A549 (cell line): Measurements from ENCODE around the gene NRAP. TPM values are rescaled to one million over a fixed set of nuclear protein-coding genes. Genes with fewer than 3 reads are reported as not detected.

ENCODE experiments used
- ATAC-seq, 2 experiments: fragments of 200-7000 bp in 1 of 2; fragments of >200 bp in 1 of 2; cut with Nextera tagmentation in 1 of 2; cut with Tn5 transposase in 1 of 2; 3 replicates each; pipeline versions ENCODE4 v1.8.0 to v1.9.1; 2018 to 2020; ENCODE audit warnings: mild to moderate bottlenecking in 1 of 2, moderate library complexity in 1 of 2
- CTCF ChIA-PET: fragments of 300-600 bp; sonication (Branson Sonifier 250); formaldehyde crosslinking; extraction: SDS; loops from one replicate; lab custom pipeline; 2021; ENCODE audit warnings: antibody characterized with exemption, inconsistent platforms; lab: Yijun Ruan, JAX
- POLR2A ChIA-PET: fragments of 350-600 bp; formaldehyde crosslinking; extraction: SDS; loops from one replicate; lab custom pipeline; 2021; ENCODE audit warnings: antibody characterized with exemption, inconsistent platforms; lab: Yijun Ruan, JAX
- DNase-seq, 2 experiments: peaks; one replicate each; pipeline versions ENCODE4 v3.0.0 to v3.0.0-alpha.2; 2011 to 2016; ENCODE audit warnings: low read depth in 1 of 2, low spot score in 1 of 2
- FAIRE-seq: peaks from 2 replicates; lab custom pipeline; 2011; peaks lifted over from hg19 to GRCh38; lab: Jason Lieb, UNC
- H3K27ac ChIP-seq, 2 experiments: fragments of >200 bp; sonication (Bioruptor Twin); formaldehyde crosslinking; 3 replicates each; pipeline ENCODE4 v1.5.1; 2016 to 2017
- H3K4me1 ChIP-seq: fragments of >200 bp; sonication (Bioruptor Twin); formaldehyde crosslinking; 3 replicates; pipeline ENCODE4 v1.6.1; 2016
- H3K4me2 ChIP-seq: fragments of >200 bp; sonication (Bioruptor Twin); formaldehyde crosslinking; 3 replicates; pipeline ENCODE4 v1.6.1; 2016
- H3K4me3 ChIP-seq: fragments of >200 bp; sonication (Bioruptor Twin); formaldehyde crosslinking; 3 replicates; pipeline ENCODE4 v1.5.1; 2016
- H3K9me3 ChIP-seq: fragments of >200 bp; sonication (Bioruptor Twin); formaldehyde crosslinking; 3 replicates; pipeline ENCODE4 v1.6.1; 2016
- BCL3 ChIP-seq: fragments of >200 bp; sonication (Bioruptor Twin); formaldehyde crosslinking; IDR thresholded peaks from 3 replicates; pipeline ENCODE4 v1.6.1; 2016
- BHLHE40 ChIP-seq: IDR thresholded peaks from 2 replicates; pipeline ENCODE4 v1.6.1; 2012; ENCODE audit warnings: low read depth, low read length, inconsistent platforms
- CBX8 ChIP-seq: fragments of 200-600 bp; sonication (generic); IDR thresholded peaks from 2 replicates; pipeline ENCODE4 v1.6.1; 2016
- CHD2 ChIP-seq: fragments of 150-350 bp; IDR thresholded peaks from 2 replicates; pipeline ENCODE4 v1.6.1; 2014; ENCODE audit warnings: low read length; ENCODE audit not compliant: partially characterized antibody
- CHD4 ChIP-seq: fragments of 200-600 bp; sonication (generic); IDR thresholded peaks from 2 replicates; pipeline ENCODE4 v1.6.1; 2016; ENCODE audit warnings: antibody characterized with exemption, mild to moderate bottlenecking, borderline replicate concordance
- E2F6 ChIP-seq: IDR thresholded peaks from 2 replicates; pipeline ENCODE4 v1.6.1; 2012; ENCODE audit warnings: low read depth, borderline replicate concordance
- EHMT2 ChIP-seq: fragments of 200-600 bp; sonication (generic); IDR thresholded peaks from 2 replicates; pipeline ENCODE4 v1.6.1; 2016; ENCODE audit warnings: antibody characterized with exemption, low read depth, mild to moderate bottlenecking, moderate library complexity
- ELK1 ChIP-seq: fragments of 150-350 bp; IDR thresholded peaks from 2 replicates; pipeline ENCODE4 v1.6.1; 2014; ENCODE audit warnings: low read depth, mild to moderate bottlenecking, low read length
- HDAC2 ChIP-seq: fragments of 200-600 bp; sonication (generic); IDR thresholded peaks from 2 replicates; pipeline ENCODE4 v1.6.1; 2016
- HMGXB4 ChIP-seq: fragments of 250-450 bp; sonication (Bioruptor Pico); IDR thresholded peaks from 2 replicates; pipeline ENCODE4 v1.5.0; 2021; ENCODE audit warnings: mild to moderate bottlenecking, moderate library complexity, borderline replicate concordance
- HOXB13 ChIP-seq: fragments of 250-450 bp; sonication (Bioruptor Pico); IDR thresholded peaks from 2 replicates; pipeline ENCODE4 v1.5.0; 2020; ENCODE audit warnings: low read depth, mild to moderate bottlenecking, moderate library complexity
- MAZ ChIP-seq: fragments of 150-350 bp; IDR thresholded peaks from 2 replicates; pipeline ENCODE4 v1.6.1; 2014; ENCODE audit warnings: antibody characterized with exemption, low read depth, low read length, borderline replicate concordance
- NPAS2 ChIP-seq: fragments of 250-450 bp; sonication (Bioruptor Pico); IDR thresholded peaks from 2 replicates; pipeline ENCODE4 v1.8.0; 2022; ENCODE audit warnings: mild to moderate bottlenecking, moderate library complexity, borderline replicate concordance
- RAD21 ChIP-seq, 2 experiments: fragments of >200 bp in 1 of 2; sonication (Bioruptor Twin) in 1 of 2; formaldehyde crosslinking in 1 of 2; IDR thresholded peaks in 1 of 2; conservative IDR thresholded peaks in 1 of 2; 2 replicates in 1 of 2; 3 replicates in 1 of 2; pipeline ENCODE4 v1.6.1; 2012 to 2018; ENCODE audit warnings: inconsistent platforms in 1 of 2
- REST ChIP-seq: fragments of 200-600 bp; sonication (generic); IDR thresholded peaks from 2 replicates; pipeline ENCODE4 v1.6.1; 2016; ENCODE audit warnings: antibody characterized with exemption, mild to moderate bottlenecking, moderate library complexity
- SREBF2 ChIP-seq: fragments of 450-650 bp; IDR thresholded peaks from 2 replicates; pipeline ENCODE4 v1.6.1; 2014; ENCODE audit warnings: mild to moderate bottlenecking, moderate library complexity
- WGBS: methylation state at CpG from one replicate; pipeline ENCODE4 v1.1.6; 2017; ENCODE audit errors: missing lambda C conversion rate; 5-methylcytosine and 5-hydroxymethylcytosine counted together
- polyA plus RNA-seq, 4 experiments: library from polyadenylated mRNA; depleted of rRNA in 3 of 4; stranded (reverse); fragments of >200 nt; fragmentation: RNase III in 1 of 4; extraction: RNeasy Plus Mini Kit Qiagen cat#74134 plus additional on column Dnase treatment in 1 of 4; gene quantifications; 2 replicates in 3 of 4; 3 replicates in 1 of 4; pipeline ENCODE4 v1.2.3, GENCODE V29; 2011 to 2017

Gene NRAP
- polyA plus RNA-seq, 2 of the 4 experiments (the other 2 are of a cell fraction): not detected

- no peak overlapping the region for H3K4me2 ChIP-seq
- DNase-seq (no peak), FAIRE-seq (no peak), ATAC-seq (no peak)
- H3K4me3 ChIP-seq: no peak overlapping the region
- H3K9me3 ChIP-seq: no peaks in the 10 kb centered on the region
- ChIA-PET POLR2A (no interaction called here), CTCF (interaction anchor here (1.0 kb wide), 1 partner anchor 24 kb away, joined by 3 read pairs; no protein-coding TSS in a partner anchor)
- TF ChIP-seq BCL3: no peak
- no peak for TF ChIP-seq BHLHE40
- no peak for TF ChIP-seq EHMT2
- no peak for TF ChIP-seq E2F6
- TF ChIP-seq ELK1: no peak
- H3K27ac ChIP-seq: no peak overlapping the region
- H3K4me1 ChIP-seq: no peaks in the 10 kb centered on the region
- 52% methylated on average over 15 of the region's 15 CpGs for WGBS
Observed at GRCh38 chr10:113613977-113614690, 49.7 kb downstream of the NRAP start.

- Histone ChIP-seq H3K4me2 (no peak overlapping the region), H3K4me1 (no peaks in the 10 kb centered on the region)
- ATAC-seq: no peak
- WGBS: 16% methylated on average over 2 of the region's 2 CpGs
- CTCF ChIA-PET: interaction anchor here (0.6 to 1.0 kb wide), 3 partner anchors 8 to 24 kb away, joined by 3 read pairs; no protein-coding TSS in a partner anchor
- FAIRE-seq: no peak
- TF ChIP-seq HOXB13 (CRISPR knock-in tag) (no peak), SREBF2 (no peak), MAZ (no peak)
- TF ChIP-seq, all 56 proteins: peak for 0
- H3K9me3 ChIP-seq: no peaks in the 10 kb centered on the region
- H3K4me3 ChIP-seq: no peak overlapping the region
- POLR2A ChIA-PET: no interaction called here
- H3K27ac ChIP-seq: no peak overlapping the region
- DNase-seq: no peak
Observed at GRCh38 chr10:113613427-113613826, 50.4 kb downstream of the NRAP start.

- no peak for TF ChIP-seq CHD2
- ATAC-seq (no peak), FAIRE-seq (no peak), DNase-seq (no peak)
- Histone ChIP-seq H3K27ac (no peak overlapping the region), H3K4me2 (no peak overlapping the region), H3K4me3 (no peak overlapping the region), H3K4me1 (no peaks in the 10 kb centered on the region), H3K9me3 (no peaks in the 10 kb centered on the region)
- 74% methylated on average over 3 of the region's 3 CpGs for WGBS
- POLR2A ChIA-PET: no interaction called here
- CTCF ChIA-PET: no interaction called here
Observed at GRCh38 chr10:113612154-113612553, 51.7 kb downstream of the NRAP start.

- ChIA-PET POLR2A (no interaction called here), CTCF (no interaction called here)
- ATAC-seq: no peak; a peak in 2 of 6 replicates
- FAIRE-seq: no peak
- no peak for DNase-seq
- Histone ChIP-seq H3K9me3 (no peaks in the 10 kb centered on the region), H3K4me1 (no peaks in the 10 kb centered on the region), H3K27ac (no peak overlapping the region), H3K4me2 (no peak overlapping the region), H3K4me3 (no peak overlapping the region)
- WGBS: 51% methylated on average over 26 of the region's 26 CpGs
- TF ChIP-seq CHD2 (no peak), CBX8 (no peak), HMGXB4 (CRISPR knock-in tag) (no peak), NPAS2 (CRISPR knock-in tag) (no peak), REST (no peak), HDAC2 (no peak), CHD4 (no peak), RAD21 (conservative IDR thresholded peaks at IDR 0.05 in 1 of 2, IDR thresholded peaks at IDR 0.05 in 1 of 2) (no peak)
Observed at GRCh38 chr10:113610631-113611601, 52.9 kb downstream of the NRAP start.
